ENCODE measurements around the gene CDC14B.
"Not testable (repeated sequence)": the region's sequence is repeated elsewhere in the genome, so short reads cannot be mapped to it uniquely, and the experiment has no call there.

The CDC14B gene

DNA sequence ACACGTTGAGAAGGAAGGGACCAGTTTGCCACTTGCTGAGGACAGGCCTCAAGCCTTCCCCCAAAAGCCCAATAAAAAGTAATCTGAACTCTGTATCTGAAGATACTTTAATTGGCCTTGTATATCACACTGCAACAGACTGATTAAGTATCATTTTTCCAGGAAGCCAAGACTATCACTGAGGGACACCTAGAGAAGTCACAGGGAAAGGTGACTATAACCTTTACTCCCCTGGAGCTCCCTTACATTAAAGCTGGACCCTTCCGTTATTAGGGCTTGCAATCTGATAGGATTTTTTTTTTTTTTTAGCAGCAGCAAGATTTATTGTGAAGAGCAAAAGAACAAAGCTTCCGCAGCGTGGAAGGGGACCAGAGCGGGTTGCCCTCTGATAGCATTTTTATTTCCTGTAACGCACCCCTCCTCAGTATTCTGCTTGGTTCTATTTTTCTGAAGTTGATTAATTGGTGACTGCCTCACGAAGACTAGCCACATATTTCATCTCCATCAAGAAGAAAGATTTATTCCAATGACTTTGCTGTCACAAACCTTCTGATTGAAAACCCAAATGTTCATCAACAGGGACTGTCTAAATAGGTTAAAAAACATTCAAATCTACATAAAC, 2.7 kb downstream of the CDC14B start:
- DNase-seq (ENCODE audit: extremely low read depth, low read depth): no peak
- TF ChIP-seq, protein P1, sequence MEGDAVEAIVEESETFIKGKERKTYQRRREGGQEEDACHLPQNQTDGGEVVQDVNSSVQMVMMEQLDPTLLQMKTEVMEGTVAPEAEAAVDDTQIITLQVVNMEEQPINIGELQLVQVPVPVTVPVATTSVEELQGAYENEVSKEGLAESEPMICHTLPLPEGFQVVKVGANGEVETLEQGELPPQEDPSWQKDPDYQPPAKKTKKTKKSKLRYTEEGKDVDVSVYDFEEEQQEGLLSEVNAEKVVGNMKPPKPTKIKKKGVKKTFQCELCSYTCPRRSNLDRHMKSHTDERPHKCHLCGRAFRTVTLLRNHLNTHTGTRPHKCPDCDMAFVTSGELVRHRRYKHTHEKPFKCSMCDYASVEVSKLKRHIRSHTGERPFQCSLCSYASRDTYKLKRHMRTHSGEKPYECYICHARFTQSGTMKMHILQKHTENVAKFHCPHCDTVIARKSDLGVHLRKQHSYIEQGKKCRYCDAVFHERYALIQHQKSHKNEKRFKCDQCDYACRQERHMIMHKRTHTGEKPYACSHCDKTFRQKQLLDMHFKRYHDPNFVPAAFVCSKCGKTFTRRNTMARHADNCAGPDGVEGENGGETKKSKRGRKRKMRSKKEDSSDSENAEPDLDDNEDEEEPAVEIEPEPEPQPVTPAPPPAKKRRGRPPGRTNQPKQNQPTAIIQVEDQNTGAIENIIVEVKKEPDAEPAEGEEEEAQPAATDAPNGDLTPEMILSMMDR (IDR thresholded peaks at IDR 0.05; ENCODE audit: low read depth, low read length, missing control alignments): no peak
- no peak overlapping the region for H3K4me3 ChIP-seq (replicated peaks; ENCODE audit: low read depth, low read length)

DNA sequence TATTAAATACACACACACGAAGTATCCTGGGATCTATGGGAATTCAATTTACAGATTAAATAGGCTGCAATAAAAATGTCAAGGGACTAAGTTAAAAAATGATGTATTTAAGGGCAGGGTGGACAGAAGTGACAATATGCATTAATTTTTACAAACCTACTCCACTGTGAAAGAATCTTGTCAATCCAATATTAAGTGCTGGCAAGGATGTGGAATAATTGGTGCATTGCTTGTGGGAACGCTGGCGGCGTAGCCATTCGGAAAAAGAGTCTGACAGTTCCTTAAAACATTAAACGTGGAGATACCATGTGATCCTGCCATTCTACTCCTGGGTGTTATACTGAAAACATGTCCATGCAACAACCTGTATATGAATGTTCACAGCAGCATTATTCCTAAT, 4.2 kb downstream of the CDC14B start:
- TF ChIP-seq, protein P1 (IDR thresholded peaks at IDR 0.05; ENCODE audit: low read depth, low read length, missing control alignments): no peak
- H3K4me3 ChIP-seq (replicated peaks; ENCODE audit: low read depth, low read length): no peak overlapping the region

DNA sequence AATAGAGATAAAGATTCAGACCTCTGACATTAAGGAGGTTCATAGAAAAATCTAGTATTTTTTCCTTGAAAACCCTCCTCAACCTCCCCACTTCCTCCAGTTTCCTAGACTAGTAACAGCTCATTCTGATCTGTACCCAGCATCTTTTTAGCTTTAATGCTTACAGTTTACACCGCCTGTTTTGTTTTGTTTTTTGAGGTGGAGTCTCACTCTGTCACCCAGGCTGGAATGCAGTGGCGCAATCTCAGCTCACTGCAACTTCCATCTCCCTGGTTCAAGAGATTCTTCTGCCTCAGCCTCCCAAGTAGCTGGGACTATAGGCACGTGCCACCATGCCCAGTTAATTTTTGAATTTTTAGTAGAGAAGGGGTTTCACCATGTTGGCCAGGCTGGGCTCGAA, 5.0 kb downstream of the CDC14B start:
- DNase-seq (ENCODE audit: extremely low read depth, low read depth); H3K4me3 ChIP-seq (replicated peaks; ENCODE audit: low read depth, low read length): not testable (repeated sequence)

More for the DNA sequence above, 4.2 kb downstream of the CDC14B start:
- DNase-seq (ENCODE audit: extremely low read depth, low read depth): no peak

DNA sequence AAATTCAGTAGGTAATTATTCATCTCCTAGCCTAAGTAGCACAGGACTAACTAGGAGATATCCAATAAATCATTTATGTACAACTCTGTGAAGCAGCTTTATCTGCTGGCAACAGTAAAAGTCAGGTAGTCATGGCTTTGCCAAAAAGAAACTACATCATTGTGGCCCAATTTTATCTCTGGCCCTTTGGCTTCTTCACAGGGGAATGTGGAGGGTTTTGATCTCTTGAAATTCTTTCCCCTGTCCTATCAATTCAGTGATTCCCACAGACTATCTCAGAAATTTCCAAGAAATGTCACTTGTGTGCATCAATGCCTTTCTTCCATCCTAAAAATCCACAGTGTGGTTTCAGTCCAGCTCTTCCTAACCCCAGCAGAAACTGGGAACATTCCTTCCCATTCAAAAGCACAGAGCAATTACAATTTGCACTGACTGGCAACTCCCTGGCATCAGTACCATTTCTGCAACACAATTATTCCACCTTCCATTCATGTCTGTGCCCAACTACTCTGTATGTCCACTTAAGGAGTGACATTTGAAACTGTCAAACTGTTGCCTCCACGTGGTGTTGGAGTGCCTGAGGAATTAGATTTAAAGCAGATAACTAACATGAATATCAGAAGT, 6.6 kb downstream of the CDC14B start:
- no peak for DNase-seq (ENCODE audit: extremely low read depth, low read depth)
- TF ChIP-seq, protein P1 (IDR thresholded peaks at IDR 0.05; ENCODE audit: low read depth, low read length, missing control alignments): no peak
- H3K4me3 ChIP-seq (replicated peaks; ENCODE audit: low read depth, low read length): no peak overlapping the region

DNA sequence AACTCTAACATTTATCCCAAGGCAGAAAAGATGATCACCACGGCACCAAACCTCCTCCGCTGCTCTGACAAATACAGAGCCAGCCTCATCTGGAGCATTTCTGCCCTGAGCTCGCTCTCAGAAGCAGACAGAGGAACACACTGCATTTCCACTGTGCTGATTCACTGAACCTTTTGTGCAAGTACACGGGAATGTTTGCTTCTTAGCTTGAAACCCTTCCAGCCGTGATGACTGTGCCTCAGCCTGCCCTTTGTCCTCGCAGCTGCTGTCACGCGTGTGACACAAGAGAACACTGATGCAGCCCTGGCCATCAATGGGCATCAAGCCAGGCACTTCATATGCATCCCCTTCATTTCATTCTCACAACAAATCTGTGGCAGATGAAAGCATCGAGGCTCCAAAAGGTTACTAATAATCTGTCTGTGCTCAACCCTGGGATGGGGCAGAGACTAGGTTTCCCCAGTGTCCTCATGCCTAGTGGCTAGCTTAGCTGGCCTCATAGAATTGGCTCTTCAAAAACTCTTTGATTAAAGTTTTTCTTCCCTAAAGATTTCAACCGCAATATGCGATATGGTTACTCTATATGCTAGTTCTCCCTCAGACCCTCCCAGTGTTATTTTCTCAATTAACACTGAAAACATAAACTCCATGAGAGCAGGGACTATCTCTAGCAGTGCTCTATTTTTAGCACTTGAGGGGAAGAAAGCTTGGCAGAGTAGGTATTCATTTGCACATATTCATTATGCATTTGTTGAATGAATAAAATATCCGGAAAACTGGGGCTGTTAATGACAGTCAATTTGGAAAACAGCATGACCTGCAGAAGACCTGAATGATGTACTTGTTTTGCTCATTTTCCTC, 7.3 kb downstream of the CDC14B start:
- TF ChIP-seq, protein P1 (IDR thresholded peaks at IDR 0.05; ENCODE audit: low read depth, low read length, missing control alignments): no peak
- peak overlapping the region; percentile 1; the same call in 1 of the 2 replicates for H3K4me3 ChIP-seq (replicated peaks; ENCODE audit: low read depth, low read length)
- DNase-seq (ENCODE audit: extremely low read depth, low read depth): peak; percentile 50

DNA sequence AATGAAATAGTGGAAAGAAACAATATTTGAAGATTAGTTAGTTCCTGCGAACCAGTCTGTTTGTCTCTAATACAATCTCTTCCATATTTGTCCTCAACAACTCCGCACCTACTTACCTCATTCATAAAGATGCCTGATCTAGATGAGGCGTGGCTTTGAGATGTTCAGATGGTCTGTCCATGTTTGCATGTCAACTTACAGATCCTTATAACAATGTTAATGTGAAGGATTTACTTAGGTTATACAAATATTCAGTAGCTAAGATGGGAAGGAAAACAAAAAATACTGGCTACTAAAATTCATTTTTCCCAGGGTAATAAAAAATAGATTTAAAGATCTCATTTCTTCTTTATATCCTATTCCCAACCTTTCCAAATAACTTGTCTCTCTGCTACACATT, 8.3 kb downstream of the CDC14B start:
- H3K4me3 ChIP-seq (replicated peaks; ENCODE audit: low read depth, low read length): no peak overlapping the region
- TF ChIP-seq, protein P1 (IDR thresholded peaks at IDR 0.05; ENCODE audit: low read depth, low read length, missing control alignments): no peak
- DNase-seq (ENCODE audit: extremely low read depth, low read depth): no peak

DNA sequence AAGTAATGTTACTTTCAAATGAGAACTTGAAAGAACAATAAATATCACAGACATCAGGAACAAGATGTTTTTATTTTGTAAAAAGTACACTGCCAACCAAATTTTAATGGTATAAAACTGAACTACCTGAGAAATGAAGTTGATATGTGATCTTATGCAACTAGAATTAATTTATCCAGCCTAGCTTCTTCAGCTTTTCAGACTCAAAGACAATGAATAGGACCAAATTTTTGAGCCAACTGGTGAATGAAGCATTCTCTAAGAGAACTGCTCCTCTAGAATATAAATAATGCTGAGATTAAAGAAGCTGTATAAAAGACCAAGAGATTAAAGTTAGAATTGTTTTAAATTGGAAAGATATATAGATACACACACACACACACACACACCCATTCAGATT, 9.9 kb downstream of the CDC14B start:
- H3K4me3 ChIP-seq (replicated peaks; ENCODE audit: low read depth, low read length): no peak overlapping the region
- TF ChIP-seq, protein P1 (IDR thresholded peaks at IDR 0.05; ENCODE audit: low read depth, low read length, missing control alignments): no peak

More for the DNA sequence above, 9.9 kb downstream of the CDC14B start:
- no peak for DNase-seq (ENCODE audit: extremely low read depth, low read depth)
